Endothelial cell (in vitro differentiated cells): ENCODE data around the gene TMEM187. TPM values are rescaled to one million over a fixed set of nuclear protein-coding genes. Genes with fewer than 3 reads are reported as not detected.

Source experiments
- DNase-seq: peaks from one replicate; pipeline ENCODE4 v3.0.0; 2021; ENCODE audit warnings: low spot score
- H3K27ac Mint-ChIP-seq: one replicate; pipeline ENCODE4 v1.8.0; 2021; ENCODE audit warnings: mixed read lengths, inconsistent platforms; ENCODE audit not compliant: unreplicated experiment
- H3K27me3 Mint-ChIP-seq: one replicate; pipeline ENCODE4 v1.8.0; 2021; ENCODE audit warnings: mild to moderate bottlenecking, moderate library complexity, mixed read lengths, inconsistent platforms; ENCODE audit not compliant: unreplicated experiment
- H3K36me3 Mint-ChIP-seq: one replicate; pipeline ENCODE4 v1.8.0; 2021; ENCODE audit warnings: mild to moderate bottlenecking, low read depth, mixed read lengths, inconsistent platforms; ENCODE audit not compliant: unreplicated experiment
- H3K4me1 Mint-ChIP-seq: one replicate; pipeline ENCODE4 v1.8.0; 2021; ENCODE audit warnings: mild to moderate bottlenecking, mixed read lengths, inconsistent platforms; ENCODE audit not compliant: unreplicated experiment
- H3K4me3 Mint-ChIP-seq: one replicate; pipeline ENCODE4 v1.8.0; 2021; ENCODE audit warnings: mild to moderate bottlenecking, mixed read lengths, inconsistent platforms; ENCODE audit not compliant: unreplicated experiment
- H3K9me3 Mint-ChIP-seq: one replicate; pipeline ENCODE4 v1.8.0; 2021; ENCODE audit warnings: mixed read lengths, inconsistent platforms; ENCODE audit not compliant: unreplicated experiment
- CTCF ChIP-seq: fragments of 200-600 bp; sonication (generic); IDR thresholded peaks from one replicate; pipeline ENCODE4 v1.5.0; 2021; ENCODE audit warnings: antibody characterized with exemption; ENCODE audit not compliant: unreplicated experiment
- total RNA-seq: library from RNA; stranded (reverse); fragmentation: NEBNext Ultra II Directional; extraction: Animal tissue kit (Norgen Biotek cat#: 25700); gene quantifications from one replicate; pipeline ENCODE4 v1.2.1, GENCODE V29; 2021; ENCODE audit not compliant: unreplicated experiment

TMEM187 gene
- total RNA-seq, 1 donor from 2014 or later = 12.0 TPM

- H3K4me1 Mint-ChIP-seq = peaks cover 2% of the 10 kb centered on the region
- TF ChIP-seq CTCF = no peak
- H3K27me3 Mint-ChIP-seq = peaks cover 10% of the 10 kb centered on the region
- peak within 1 kb of the TSS; percentile 89 for H3K4me3 Mint-ChIP-seq
- H3K27ac Mint-ChIP-seq = peak within 1 kb of the TSS; percentile 72
- DNase-seq = peak; percentile 64
- no peaks in the 10 kb centered on the region for H3K9me3 Mint-ChIP-seq
- H3K36me3 Mint-ChIP-seq = peaks cover 6% of the 10 kb centered on the region
Observed at GRCh38 chrX:153934762-153935325, 37.7 kb upstream of the TMEM187 start, which contains the start of gene NAA10. TSS of gene NAA10 (minus strand) at chrX:153935037. CDS start at chrX:153934904, 133 bp downstream.

- peaks cover 10% of the 10 kb centered on the region for H3K27me3 Mint-ChIP-seq
- peak overlapping the region; percentile 72 for H3K27ac Mint-ChIP-seq
- peak overlapping the region; percentile 89 for H3K4me3 Mint-ChIP-seq
- DNase-seq = no peak
- H3K4me1 Mint-ChIP-seq = peaks cover 2% of the 10 kb centered on the region
- H3K9me3 Mint-ChIP-seq = no peaks in the 10 kb centered on the region
- peaks cover 6% of the 10 kb centered on the region for H3K36me3 Mint-ChIP-seq
- no peak for TF ChIP-seq CTCF
Observed at GRCh38 chrX:153935326-153935851, 37.2 kb upstream of the TMEM187 start.

GRCh38 chrX:153937056-153937455 lies 35.5 kb upstream of the TMEM187 start:
- H3K36me3 Mint-ChIP-seq = no peaks in the 10 kb centered on the region
- peaks cover 8% of the 10 kb centered on the region for H3K27me3 Mint-ChIP-seq
- H3K27ac Mint-ChIP-seq = no peak overlapping the region
- no peak for TF ChIP-seq CTCF
- H3K4me1 Mint-ChIP-seq = peaks cover 6% of the 10 kb centered on the region
- DNase-seq = no peak
- no peak overlapping the region for H3K4me3 Mint-ChIP-seq
- no peaks in the 10 kb centered on the region for H3K9me3 Mint-ChIP-seq

GRCh38 chrX:153938226-153938786 lies 34.2 kb upstream of the TMEM187 start:
- TF ChIP-seq CTCF = no peak
- no peak overlapping the region for H3K27ac Mint-ChIP-seq
- no peaks in the 10 kb centered on the region for H3K9me3 Mint-ChIP-seq
- no peaks in the 10 kb centered on the region for H3K36me3 Mint-ChIP-seq
- peaks cover 6% of the 10 kb centered on the region for H3K4me1 Mint-ChIP-seq
- peaks cover 6% of the 10 kb centered on the region for H3K27me3 Mint-ChIP-seq
- H3K4me3 Mint-ChIP-seq = no peak overlapping the region
- DNase-seq = no peak

GRCh38 chrX:153939573-153939972 lies 33.0 kb upstream of the TMEM187 start:
- no peaks in the 10 kb centered on the region for H3K9me3 Mint-ChIP-seq
- H3K36me3 Mint-ChIP-seq = no peaks in the 10 kb centered on the region
- no peak overlapping the region for H3K27ac Mint-ChIP-seq
- no peak for DNase-seq
- H3K4me1 Mint-ChIP-seq = peaks cover 6% of the 10 kb centered on the region
- no peak overlapping the region for H3K4me3 Mint-ChIP-seq
- H3K27me3 Mint-ChIP-seq = peaks cover 4% of the 10 kb centered on the region
- no peak for TF ChIP-seq CTCF
